Breast epithelium (tissue), 3 donors: ENCODE results near the gene SLCO1C1.

Experiments used
- CTCF ChIP-seq, 3 donors: fragments of 450-650 bp; IDR thresholded peaks; one replicate each; pipeline ENCODE4 v1.5.1; 2016 to 2017; ENCODE audit warnings: antibody characterized with exemption in 3 of 3, mild to moderate bottlenecking in 3 of 3, moderate library complexity in 3 of 3
- POLR2A ChIP-seq: fragments of 450-650 bp; IDR thresholded peaks from one replicate; pipeline ENCODE4 v1.6.1; 2016; ENCODE audit warnings: antibody characterized with exemption, mild to moderate bottlenecking, moderate library complexity
- POLR2AphosphoS5 ChIP-seq, 3 donors: sonication (generic); formaldehyde crosslinking; IDR thresholded peaks; one replicate each; pipeline ENCODE4 v1.6.1; 2017; ENCODE audit warnings: antibody characterized with exemption in 3 of 3

GRCh38 chr12:20778969-20779368 lies 83.8 kb downstream of the SLCO1C1 start:
- no peak for TF ChIP-seq POLR2AphosphoS5 (IDR thresholded peaks at IDR 0.05)
- no peak for TF ChIP-seq CTCF (IDR thresholded peaks at IDR 0.05)
- TF ChIP-seq POLR2A, result no peak
